Measurements from ENCODE around the gene ATG14. TPM values are rescaled to one million over a fixed set of nuclear protein-coding genes. Genes with fewer than 3 reads are reported as not detected.

Gene ATG14
- total RNA-seq, 4 donors from 2014 or later, result 10.3 to 18.9 (median 13.9) TPM

DNA sequence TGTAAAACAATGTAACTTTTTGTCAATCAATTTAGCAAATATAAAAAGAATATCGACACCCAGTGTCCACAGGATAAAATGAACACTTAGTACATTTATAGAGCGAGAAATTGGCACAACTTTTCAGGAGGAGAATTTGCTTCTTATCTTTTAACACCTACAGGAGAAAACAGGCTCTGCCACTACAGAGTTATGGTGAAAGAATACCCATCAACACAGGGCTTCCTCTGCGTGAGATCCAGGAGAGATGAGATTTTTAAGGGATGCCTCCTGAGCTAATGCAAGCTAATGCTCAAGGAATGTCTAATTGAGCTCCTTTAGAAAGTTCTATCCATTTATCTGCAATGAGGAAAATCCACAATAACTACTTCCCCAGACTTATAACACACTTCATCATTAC is 21.0 kb upstream of the ATG14 start:
- Histone ChIP-seq H3K27ac (no peak overlapping the region), H3K4me1 (no peaks in the 10 kb centered on the region), H3K4me3 (no peak overlapping the region), H3K36me3 (no peaks in the 10 kb centered on the region), H3K27me3 (no peaks in the 10 kb centered on the region), H3K9me3 (no peaks in the 10 kb centered on the region)
- DNase-seq, result no peak
- no peak for TF ChIP-seq POLR2A (IDR thresholded peaks at IDR 0.05)
- TF ChIP-seq, protein P1, sequence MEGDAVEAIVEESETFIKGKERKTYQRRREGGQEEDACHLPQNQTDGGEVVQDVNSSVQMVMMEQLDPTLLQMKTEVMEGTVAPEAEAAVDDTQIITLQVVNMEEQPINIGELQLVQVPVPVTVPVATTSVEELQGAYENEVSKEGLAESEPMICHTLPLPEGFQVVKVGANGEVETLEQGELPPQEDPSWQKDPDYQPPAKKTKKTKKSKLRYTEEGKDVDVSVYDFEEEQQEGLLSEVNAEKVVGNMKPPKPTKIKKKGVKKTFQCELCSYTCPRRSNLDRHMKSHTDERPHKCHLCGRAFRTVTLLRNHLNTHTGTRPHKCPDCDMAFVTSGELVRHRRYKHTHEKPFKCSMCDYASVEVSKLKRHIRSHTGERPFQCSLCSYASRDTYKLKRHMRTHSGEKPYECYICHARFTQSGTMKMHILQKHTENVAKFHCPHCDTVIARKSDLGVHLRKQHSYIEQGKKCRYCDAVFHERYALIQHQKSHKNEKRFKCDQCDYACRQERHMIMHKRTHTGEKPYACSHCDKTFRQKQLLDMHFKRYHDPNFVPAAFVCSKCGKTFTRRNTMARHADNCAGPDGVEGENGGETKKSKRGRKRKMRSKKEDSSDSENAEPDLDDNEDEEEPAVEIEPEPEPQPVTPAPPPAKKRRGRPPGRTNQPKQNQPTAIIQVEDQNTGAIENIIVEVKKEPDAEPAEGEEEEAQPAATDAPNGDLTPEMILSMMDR (IDR thresholded peaks at IDR 0.05), result no peak

DNA sequence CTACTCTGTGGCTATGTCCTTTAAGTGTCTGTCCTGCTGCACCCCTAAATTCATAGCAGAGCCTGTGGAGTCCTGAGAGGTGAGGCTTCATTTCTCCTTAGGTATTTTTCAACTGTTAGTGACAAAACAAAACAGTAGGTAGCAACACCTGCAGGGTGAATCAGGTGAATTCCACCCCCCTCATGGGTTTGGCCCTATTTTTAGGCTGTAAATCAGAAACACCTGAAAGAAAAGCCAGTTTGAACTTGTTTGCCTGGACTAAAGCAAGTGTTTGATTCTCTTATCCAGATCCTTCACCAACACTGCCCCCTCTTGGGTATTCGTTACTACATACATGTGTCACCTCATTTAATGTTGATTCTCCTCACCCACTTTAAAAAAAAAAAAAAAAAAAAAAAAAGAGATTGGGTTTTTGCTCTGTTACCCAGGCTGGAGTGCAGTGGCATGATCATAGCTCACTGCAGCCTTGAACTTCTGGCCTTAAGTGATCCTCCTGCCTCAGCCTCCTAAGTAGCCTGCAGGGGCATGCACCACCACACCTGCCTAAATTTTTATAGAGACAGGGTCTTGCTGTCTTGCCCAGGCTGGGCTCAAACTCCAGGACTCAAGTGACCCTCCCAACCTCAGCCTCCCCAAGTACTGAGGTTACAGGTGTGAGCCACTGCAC is 18.5 kb upstream of the ATG14 start:
- Histone ChIP-seq H3K27me3 (no peaks in the 10 kb centered on the region), H3K4me3 (no peak overlapping the region), H3K9me3 (no peaks in the 10 kb centered on the region), H3K27ac (no peak overlapping the region), H3K36me3 (no peaks in the 10 kb centered on the region), H3K4me1 (no peaks in the 10 kb centered on the region)
- TF ChIP-seq, protein P1 (IDR thresholded peaks at IDR 0.05), result peak in 5 of 6 experiments; percentile 8 to 65 (median 57)
- no peak for TF ChIP-seq POLR2A (IDR thresholded peaks at IDR 0.05)
- peak in 2 of 3 donors; percentile 30 to 66 for DNase-seq

DNA sequence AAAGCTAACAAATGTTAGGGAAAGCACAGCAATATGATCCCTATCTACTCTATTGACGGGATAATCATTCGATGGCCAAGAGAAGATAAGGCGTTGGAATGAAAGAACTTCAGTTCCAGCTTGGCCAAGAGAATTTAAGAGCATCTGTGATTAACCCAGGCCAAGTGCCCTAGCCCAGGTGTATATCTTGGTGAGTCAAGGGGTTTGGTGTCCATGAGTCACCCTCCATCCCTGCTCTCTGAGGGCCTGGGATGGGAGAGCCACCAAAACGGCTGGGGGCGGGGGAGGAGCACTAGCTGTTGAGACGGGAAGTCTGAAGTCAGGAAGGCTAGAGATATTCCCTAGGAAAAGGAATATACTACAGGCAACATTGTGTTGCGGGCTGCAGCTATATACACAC is 15.8 kb upstream of the ATG14 start:
- H3K4me1 ChIP-seq, result no peaks in the 10 kb centered on the region
- H3K4me3 ChIP-seq, result no peak overlapping the region
- no peaks in the 10 kb centered on the region for H3K27me3 ChIP-seq
- no peak for DNase-seq
- H3K9me3 ChIP-seq, result no peaks in the 10 kb centered on the region
- TF ChIP-seq, protein P1 (IDR thresholded peaks at IDR 0.05), result no peak
- TF ChIP-seq POLR2A (IDR thresholded peaks at IDR 0.05), result no peak
- no peaks in the 10 kb centered on the region for H3K36me3 ChIP-seq
- no peak overlapping the region for H3K27ac ChIP-seq

DNA sequence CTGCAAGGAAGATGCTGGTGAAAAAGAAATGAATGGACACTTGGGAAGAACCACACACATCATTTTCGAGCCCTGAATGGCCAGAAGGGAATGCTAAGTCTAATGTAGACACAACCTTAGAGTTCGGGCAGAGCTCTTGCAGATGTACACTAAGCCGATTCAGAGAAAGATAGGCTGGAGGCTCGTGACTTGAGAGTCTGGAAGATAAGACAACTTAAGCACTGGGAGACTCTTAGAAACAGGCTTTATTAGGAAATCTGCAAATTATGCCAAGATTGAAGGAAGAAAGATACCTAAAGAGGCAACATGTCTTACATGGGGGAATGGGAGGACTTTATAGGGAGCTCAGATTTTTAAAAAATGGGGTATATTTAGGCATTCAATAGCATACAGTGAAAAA is 15.3 kb upstream of the ATG14 start:
- Histone ChIP-seq H3K27ac (no peak overlapping the region), H3K4me1 (no peaks in the 10 kb centered on the region)

DNA sequence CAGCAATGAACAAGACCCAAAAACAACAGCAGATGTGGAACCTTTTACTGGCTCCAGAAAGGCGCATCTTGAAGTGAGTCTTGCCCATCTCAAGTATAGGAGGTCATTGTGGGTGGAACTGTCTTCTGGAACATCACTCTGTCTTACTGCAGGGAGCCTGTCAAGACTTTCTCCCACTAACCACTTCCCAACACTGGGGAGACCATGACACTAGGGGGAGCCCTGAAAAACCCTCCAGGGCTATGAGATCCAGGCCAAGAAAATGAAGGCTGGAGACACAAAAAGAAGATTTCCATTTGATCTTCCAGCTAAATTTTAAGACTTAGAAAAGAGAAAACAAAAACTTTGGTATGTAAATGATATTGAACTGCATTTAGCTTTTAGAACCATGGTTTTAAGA is 13.5 kb upstream of the ATG14 start:
- no peaks in the 10 kb centered on the region for H3K9me3 ChIP-seq
- H3K36me3 ChIP-seq, result no peaks in the 10 kb centered on the region
- TF ChIP-seq, protein P1 (IDR thresholded peaks at IDR 0.05), result no peak
- no peak for TF ChIP-seq POLR2A (IDR thresholded peaks at IDR 0.05)
- H3K27me3 ChIP-seq, result no peaks in the 10 kb centered on the region
- H3K4me1 ChIP-seq, result no peaks in the 10 kb centered on the region
- no peak for DNase-seq
- H3K4me3 ChIP-seq, result no peak overlapping the region
- no peak overlapping the region for H3K27ac ChIP-seq

More for the DNA sequence above, 15.3 kb upstream of the ATG14 start:
- Histone ChIP-seq H3K36me3 (no peaks in the 10 kb centered on the region), H3K4me3 (no peak overlapping the region), H3K27me3 (no peaks in the 10 kb centered on the region), H3K9me3 (no peaks in the 10 kb centered on the region)
- no peak for DNase-seq
- TF ChIP-seq, protein P1 (IDR thresholded peaks at IDR 0.05), result no peak
- no peak for TF ChIP-seq POLR2A (IDR thresholded peaks at IDR 0.05)

Measured in Peyer's patch (tissue), 4 donors.